Activated naive CD8-positive, alpha-beta T cell (primary cell): ENCODE results near the gene PRKAB1.

Source experiments
- H3K27ac Mint-ChIP-seq: one replicate; pipeline ENCODE4 v1.8.0; 2021; ENCODE audit warnings: mixed read lengths
- H3K27me3 Mint-ChIP-seq: one replicate; pipeline ENCODE4 v1.8.0; 2021; ENCODE audit warnings: mixed read lengths
- H3K36me3 Mint-ChIP-seq: one replicate; pipeline ENCODE4 v1.8.0; 2021; ENCODE audit warnings: mixed read lengths
- H3K4me1 Mint-ChIP-seq: one replicate; pipeline ENCODE4 v1.8.0; 2021; ENCODE audit warnings: low read depth, mixed read lengths
- H3K4me3 Mint-ChIP-seq: one replicate; pipeline ENCODE4 v1.8.0; 2021; ENCODE audit warnings: mild to moderate bottlenecking, mixed read lengths
- H3K9me3 Mint-ChIP-seq: one replicate; pipeline ENCODE4 v1.8.0; 2021; ENCODE audit warnings: low read depth, mixed read lengths

Gene PRKAB1

DNA sequence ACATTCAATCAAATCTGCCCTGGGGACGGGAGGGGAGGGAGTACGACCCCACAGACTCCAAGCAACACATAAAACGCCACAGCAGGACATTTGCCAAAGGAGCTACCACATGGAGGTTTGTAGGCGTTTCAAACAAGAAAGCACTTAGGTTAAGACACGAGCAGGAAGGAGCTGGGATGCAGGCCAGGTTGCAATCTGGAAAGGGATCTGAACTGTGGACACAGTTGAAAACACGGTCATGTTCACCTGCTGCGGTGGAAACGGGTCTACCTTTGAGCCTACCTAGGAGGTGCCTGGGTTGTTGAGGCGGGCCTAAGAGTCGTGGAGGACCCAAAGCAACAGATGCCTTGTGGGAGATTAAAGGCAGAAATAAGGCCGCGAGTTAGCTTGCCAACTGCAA lies 18.4 kb downstream of the PRKAB1 start:
- no peak overlapping the region for H3K27ac Mint-ChIP-seq
- peaks cover 8% of the 10 kb centered on the region for H3K4me1 Mint-ChIP-seq
- H3K36me3 Mint-ChIP-seq, result no peaks in the 10 kb centered on the region
- no peak overlapping the region for H3K4me3 Mint-ChIP-seq
- H3K27me3 Mint-ChIP-seq, result no peaks in the 10 kb centered on the region
- no peaks in the 10 kb centered on the region for H3K9me3 Mint-ChIP-seq

DNA sequence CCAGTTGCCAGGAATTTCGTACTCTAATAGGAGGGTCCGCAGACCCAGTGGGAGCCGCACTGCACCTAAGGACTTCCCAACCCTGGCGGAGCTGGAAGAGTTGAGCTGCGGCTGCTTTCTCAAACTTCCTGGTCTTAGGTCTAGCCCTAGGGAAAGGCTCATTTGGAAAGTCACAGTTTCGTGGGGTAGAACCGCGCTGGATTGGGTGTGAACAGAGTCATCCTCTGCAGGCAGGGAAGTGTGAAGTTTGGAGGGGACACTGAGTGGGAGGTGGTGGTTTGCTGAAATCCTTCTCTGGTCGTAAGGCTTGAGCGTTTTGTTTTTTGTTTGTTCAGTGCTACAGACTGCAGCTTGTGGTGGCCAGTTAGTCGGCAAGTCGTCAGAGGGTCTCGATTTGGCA lies 18.8 kb downstream of the PRKAB1 start:
- Mint-ChIP-seq H3K36me3 (no peaks in the 10 kb centered on the region), H3K4me3 (no peak overlapping the region), H3K4me1 (peaks cover 8% of the 10 kb centered on the region), H3K27me3 (no peaks in the 10 kb centered on the region), H3K27ac (no peak overlapping the region), H3K9me3 (no peaks in the 10 kb centered on the region)

DNA sequence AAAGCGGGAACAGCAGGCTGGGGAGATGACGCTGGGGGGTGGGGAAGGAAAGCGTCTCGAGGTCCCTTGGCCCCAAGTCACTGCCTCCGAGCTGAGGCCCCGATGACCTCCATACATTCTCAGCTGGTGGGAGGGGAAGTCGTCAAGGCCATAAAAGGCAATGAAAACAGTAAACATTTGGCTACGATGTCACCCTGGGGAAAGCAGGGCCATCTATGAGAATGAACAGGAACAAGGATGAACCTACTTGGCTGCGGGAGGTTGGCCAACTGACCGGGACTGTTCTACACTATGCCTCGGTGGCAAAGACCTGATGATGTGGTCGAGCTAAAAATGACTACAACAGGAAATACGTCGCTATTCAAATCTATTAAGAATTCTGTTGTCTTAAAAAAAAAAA lies 19.5 kb downstream of the PRKAB1 start:
- no peaks in the 10 kb centered on the region for H3K27me3 Mint-ChIP-seq
- H3K9me3 Mint-ChIP-seq, result no peaks in the 10 kb centered on the region
- no peaks in the 10 kb centered on the region for H3K36me3 Mint-ChIP-seq
- peaks cover 5% of the 10 kb centered on the region for H3K4me1 Mint-ChIP-seq
- no peak overlapping the region for H3K27ac Mint-ChIP-seq
- H3K4me3 Mint-ChIP-seq, result no peak overlapping the region

- Mint-ChIP-seq H3K4me1 (no peaks in the 10 kb centered on the region), H3K4me3 (no peak overlapping the region)
Measured at GRCh38 chr12:119687879-119688278, 19.9 kb downstream of the PRKAB1 start.

GRCh38 chr12:119689935-119690500 lies 22.1 kb downstream of the PRKAB1 start:
- H3K27ac Mint-ChIP-seq, result no peak overlapping the region
- no peaks in the 10 kb centered on the region for H3K4me1 Mint-ChIP-seq
- H3K36me3 Mint-ChIP-seq, result no peaks in the 10 kb centered on the region
- no peak overlapping the region for H3K4me3 Mint-ChIP-seq
- no peaks in the 10 kb centered on the region for H3K9me3 Mint-ChIP-seq
- H3K27me3 Mint-ChIP-seq, result no peaks in the 10 kb centered on the region

More at GRCh38 chr12:119687879-119688278, 19.9 kb downstream of the PRKAB1 start:
- Mint-ChIP-seq H3K27ac (no peak overlapping the region), H3K27me3 (no peaks in the 10 kb centered on the region), H3K36me3 (no peaks in the 10 kb centered on the region), H3K9me3 (no peaks in the 10 kb centered on the region)

- no peak overlapping the region for H3K27ac Mint-ChIP-seq
Measured at GRCh38 chr12:119691202-119691810, 23.4 kb downstream of the PRKAB1 start.

GRCh38 chr12:119692410-119692809 lies 24.5 kb downstream of the PRKAB1 start:
- H3K27ac Mint-ChIP-seq, result no peak overlapping the region
- no peaks in the 10 kb centered on the region for H3K4me1 Mint-ChIP-seq
- H3K4me3 Mint-ChIP-seq, result no peak overlapping the region
- H3K9me3 Mint-ChIP-seq, result no peaks in the 10 kb centered on the region
- no peaks in the 10 kb centered on the region for H3K27me3 Mint-ChIP-seq
- H3K36me3 Mint-ChIP-seq, result no peaks in the 10 kb centered on the region

More at GRCh38 chr12:119691202-119691810, 23.4 kb downstream of the PRKAB1 start:
- Mint-ChIP-seq H3K36me3 (no peaks in the 10 kb centered on the region), H3K4me3 (no peak overlapping the region), H3K9me3 (no peaks in the 10 kb centered on the region), H3K4me1 (no peaks in the 10 kb centered on the region), H3K27me3 (no peaks in the 10 kb centered on the region)

DNA sequence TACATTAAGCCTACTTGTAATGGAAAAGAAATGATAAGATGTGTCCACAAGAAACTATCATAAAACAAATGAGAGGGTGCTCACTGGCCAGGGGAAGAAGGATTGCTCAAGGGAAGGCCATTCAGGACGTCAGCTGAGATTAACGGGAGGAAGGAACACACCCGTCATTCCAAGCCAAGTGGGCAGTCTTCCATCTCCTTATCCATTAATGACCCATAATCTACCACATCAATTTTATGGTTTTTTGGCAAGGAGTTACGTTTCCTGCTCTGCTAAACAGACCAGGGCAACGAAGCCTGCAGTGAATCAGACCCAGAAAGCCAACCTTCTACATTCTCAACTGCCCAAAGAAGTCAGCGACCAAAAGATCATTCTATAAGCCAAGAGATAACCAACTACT lies 25.1 kb downstream of the PRKAB1 start:
- Mint-ChIP-seq H3K27me3 (no peaks in the 10 kb centered on the region), H3K4me1 (no peaks in the 10 kb centered on the region), H3K4me3 (no peak overlapping the region), H3K36me3 (no peaks in the 10 kb centered on the region), H3K9me3 (no peaks in the 10 kb centered on the region), H3K27ac (no peak overlapping the region)

DNA sequence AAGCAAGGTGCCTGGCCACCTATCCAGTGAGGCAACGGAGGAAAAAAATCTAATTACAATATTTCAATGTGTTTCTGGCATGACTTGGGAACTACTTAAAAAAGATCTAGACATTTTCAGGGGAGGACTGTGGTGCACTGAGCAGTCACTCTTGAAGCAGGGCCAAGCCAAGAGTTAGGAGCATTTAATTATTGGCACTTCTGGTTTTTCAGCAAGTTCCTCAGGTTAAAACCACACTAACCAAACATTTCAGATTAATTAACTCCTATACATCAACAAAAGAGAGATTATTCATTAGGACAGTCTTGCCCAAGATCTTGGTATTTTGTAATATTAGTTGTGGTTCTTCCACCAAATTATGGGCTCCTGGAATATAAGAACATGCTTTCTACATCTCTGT lies 25.6 kb downstream of the PRKAB1 start:
- H3K4me3 Mint-ChIP-seq, result no peak overlapping the region
- no peaks in the 10 kb centered on the region for H3K9me3 Mint-ChIP-seq
- H3K36me3 Mint-ChIP-seq, result no peaks in the 10 kb centered on the region
- no peaks in the 10 kb centered on the region for H3K27me3 Mint-ChIP-seq
- H3K4me1 Mint-ChIP-seq, result no peaks in the 10 kb centered on the region
- no peak overlapping the region for H3K27ac Mint-ChIP-seq

DNA sequence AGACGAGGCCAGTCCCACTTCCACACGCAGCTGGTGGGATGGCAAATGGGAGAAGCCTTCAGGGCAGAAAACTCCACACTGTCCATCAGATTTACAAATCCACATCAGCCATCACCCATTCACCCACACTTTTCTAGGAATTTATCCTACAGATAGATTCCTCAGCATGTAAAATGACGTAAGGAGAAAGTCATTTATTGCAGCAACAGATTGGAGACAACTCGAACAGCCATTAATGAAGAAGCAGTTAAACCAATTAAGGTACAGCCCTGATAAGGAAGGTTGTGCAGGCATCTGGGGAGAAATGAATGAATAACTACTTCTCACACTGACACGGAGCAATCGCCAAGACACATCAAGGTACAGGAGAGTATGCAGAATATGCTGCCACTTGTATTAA lies 26.2 kb downstream of the PRKAB1 start:
- H3K27me3 Mint-ChIP-seq, result no peaks in the 10 kb centered on the region

GRCh38 chr12:119695034-119695433 lies 27.1 kb downstream of the PRKAB1 start:
- Mint-ChIP-seq H3K27me3 (no peaks in the 10 kb centered on the region), H3K4me1 (no peaks in the 10 kb centered on the region), H3K36me3 (no peaks in the 10 kb centered on the region), H3K9me3 (no peaks in the 10 kb centered on the region), H3K4me3 (no peak overlapping the region), H3K27ac (no peak overlapping the region)

More for the DNA sequence above, 26.2 kb downstream of the PRKAB1 start:
- Mint-ChIP-seq H3K9me3 (no peaks in the 10 kb centered on the region), H3K27ac (no peak overlapping the region), H3K36me3 (no peaks in the 10 kb centered on the region), H3K4me3 (no peak overlapping the region), H3K4me1 (no peaks in the 10 kb centered on the region)

GRCh38 chr12:119696943-119697342 lies 29.0 kb downstream of the PRKAB1 start:
- no peaks in the 10 kb centered on the region for H3K27me3 Mint-ChIP-seq
- no peaks in the 10 kb centered on the region for H3K9me3 Mint-ChIP-seq
- no peak overlapping the region for H3K4me3 Mint-ChIP-seq
- no peaks in the 10 kb centered on the region for H3K4me1 Mint-ChIP-seq
- H3K36me3 Mint-ChIP-seq, result no peaks in the 10 kb centered on the region
- no peak overlapping the region for H3K27ac Mint-ChIP-seq

- Mint-ChIP-seq H3K4me1 (no peaks in the 10 kb centered on the region), H3K27ac (no peak overlapping the region), H3K9me3 (no peaks in the 10 kb centered on the region), H3K36me3 (no peaks in the 10 kb centered on the region), H3K27me3 (no peaks in the 10 kb centered on the region), H3K4me3 (no peak overlapping the region)
Measured at GRCh38 chr12:119699199-119699760, 31.3 kb downstream of the PRKAB1 start.

GRCh38 chr12:119700078-119700477 lies 32.1 kb downstream of the PRKAB1 start:
- Mint-ChIP-seq H3K9me3 (no peaks in the 10 kb centered on the region), H3K27me3 (no peaks in the 10 kb centered on the region), H3K4me1 (no peaks in the 10 kb centered on the region), H3K4me3 (no peak overlapping the region), H3K36me3 (no peaks in the 10 kb centered on the region), H3K27ac (no peak overlapping the region)

GRCh38 chr12:119704065-119704747 lies 36.3 kb downstream of the PRKAB1 start:
- H3K27ac Mint-ChIP-seq, result no peak overlapping the region
- no peaks in the 10 kb centered on the region for H3K4me1 Mint-ChIP-seq
- H3K9me3 Mint-ChIP-seq, result no peaks in the 10 kb centered on the region
- peaks cover 2% of the 10 kb centered on the region for H3K36me3 Mint-ChIP-seq
- H3K27me3 Mint-ChIP-seq, result no peaks in the 10 kb centered on the region
- no peak overlapping the region for H3K4me3 Mint-ChIP-seq
